Measurements from ENCODE around the gene CASP7.

DNA sequence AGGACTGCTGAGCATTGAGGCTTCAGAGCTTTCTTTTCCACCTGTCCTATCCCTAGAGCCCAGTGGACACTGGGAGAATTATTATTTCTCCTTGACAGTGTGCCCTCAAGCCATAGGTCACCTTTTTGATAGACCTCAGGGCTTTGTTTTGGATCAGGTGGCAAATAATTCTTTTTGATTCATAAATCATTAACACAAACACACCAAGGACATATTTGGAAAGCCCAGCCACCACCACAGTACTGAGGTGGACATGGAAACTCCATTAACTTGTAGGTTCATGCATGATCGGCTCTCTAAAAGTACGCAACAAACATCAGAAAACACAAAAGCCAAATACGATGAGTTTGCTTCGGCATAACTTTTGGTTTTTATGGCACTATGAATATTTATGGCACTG, 53.9 kb downstream of the CASP7 start:
- TF ChIP-seq, protein P1, sequence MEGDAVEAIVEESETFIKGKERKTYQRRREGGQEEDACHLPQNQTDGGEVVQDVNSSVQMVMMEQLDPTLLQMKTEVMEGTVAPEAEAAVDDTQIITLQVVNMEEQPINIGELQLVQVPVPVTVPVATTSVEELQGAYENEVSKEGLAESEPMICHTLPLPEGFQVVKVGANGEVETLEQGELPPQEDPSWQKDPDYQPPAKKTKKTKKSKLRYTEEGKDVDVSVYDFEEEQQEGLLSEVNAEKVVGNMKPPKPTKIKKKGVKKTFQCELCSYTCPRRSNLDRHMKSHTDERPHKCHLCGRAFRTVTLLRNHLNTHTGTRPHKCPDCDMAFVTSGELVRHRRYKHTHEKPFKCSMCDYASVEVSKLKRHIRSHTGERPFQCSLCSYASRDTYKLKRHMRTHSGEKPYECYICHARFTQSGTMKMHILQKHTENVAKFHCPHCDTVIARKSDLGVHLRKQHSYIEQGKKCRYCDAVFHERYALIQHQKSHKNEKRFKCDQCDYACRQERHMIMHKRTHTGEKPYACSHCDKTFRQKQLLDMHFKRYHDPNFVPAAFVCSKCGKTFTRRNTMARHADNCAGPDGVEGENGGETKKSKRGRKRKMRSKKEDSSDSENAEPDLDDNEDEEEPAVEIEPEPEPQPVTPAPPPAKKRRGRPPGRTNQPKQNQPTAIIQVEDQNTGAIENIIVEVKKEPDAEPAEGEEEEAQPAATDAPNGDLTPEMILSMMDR (IDR thresholded peaks at IDR 0.05), result no peak
- TF ChIP-seq SIN3A (IDR thresholded peaks at IDR 0.05; ENCODE audit: borderline replicate concordance, insufficient read depth, low read depth, low read length) (no peak), POLR2AphosphoS5 (IDR thresholded peaks at IDR 0.05; ENCODE audit: low read depth, low read length) (no peak)

Data from Panc1 (cell line).